GM12878 (cell line): Measurements from ENCODE around the gene PSAPL1. TPM values are rescaled to one million over a fixed set of nuclear protein-coding genes. Genes with fewer than 3 reads are reported as not detected.

Experiments
- ATAC-seq: fragments of 200-7000 bp; cut with Tn5 transposase; 3 replicates; pipeline ENCODE4 v1.9.1; 2020; ENCODE audit warnings: mild to moderate bottlenecking, moderate library complexity
- BruUV-seq: library from RNA; stranded (reverse); fragments of 400-500 nt; replicated peaks from 2 replicates; lab custom pipeline; 2021; lab: Mats Ljungman, UMichigan
- CTCF ChIA-PET: fragments of 300-600 bp; sonication (Branson Sonifier 250); formaldehyde crosslinking; extraction: SDS; loops from one replicate; lab custom pipeline; 2021; ENCODE audit warnings: inconsistent platforms; lab: Yijun Ruan, JAX
- POLR2A ChIA-PET: fragments of 350-600 bp; formaldehyde crosslinking; extraction: SDS; loops from one replicate; lab custom pipeline; 2021; ENCODE audit warnings: inconsistent platforms; lab: Charles Lee
- RAD21 ChIA-PET: fragments of 300-600 bp; sonication (Branson Sonifier 250); formaldehyde crosslinking; loops from one replicate; lab custom pipeline; 2023; ENCODE audit warnings: antibody characterized with exemption; ENCODE audit not compliant: unreplicated experiment; lab: Charles Lee
- SMC1A ChIA-PET: fragments of 300-600 bp; sonication (Branson Sonifier 250); formaldehyde crosslinking; loops from one replicate; lab custom pipeline; 2023; ENCODE audit not compliant: unreplicated experiment, uncharacterized antibody; lab: Charles Lee
- DNase-seq: peaks from one replicate; pipeline ENCODE4 v3.0.0-alpha.2; 2011; ENCODE audit warnings: low read depth, low spot score
- FAIRE-seq: peaks from 3 replicates; lab custom pipeline; 2011; peaks lifted over from hg19 to GRCh38; lab: Jason Lieb, UNC
- H2AFZ ChIP-seq: 2 replicates; pipeline ENCODE4 v1.6.0; 2011; ENCODE audit warnings: low read depth, low read length, control low read depth; ENCODE audit not compliant: control insufficient read depth
- H3K27ac ChIP-seq: 2 replicates; pipeline ENCODE4 v1.5.1; 2011; ENCODE audit warnings: control low read depth; ENCODE audit not compliant: control insufficient read depth, insufficient read depth
- H3K27me3 ChIP-seq, 2 experiments: replicated peaks in 1 of 2; 2 replicates each; pipeline versions ENCODE4 v1.6.0 to v1.6.1; 2011; ENCODE audit warnings: low read length in 1 of 2; ENCODE audit not compliant: control insufficient read depth in 2 of 2, insufficient read depth in 2 of 2
- H3K36me3 ChIP-seq, 2 experiments: 2 replicates each; pipeline ENCODE4 v1.5.1; 2011; ENCODE audit warnings: low read length in 1 of 2; ENCODE audit not compliant: control insufficient read depth in 2 of 2, insufficient read depth in 2 of 2
- H3K4me1 ChIP-seq: 2 replicates; pipeline ENCODE4 v1.6.1; 2011; ENCODE audit warnings: mild to moderate bottlenecking, low read length, moderate library complexity, mixed read lengths; ENCODE audit not compliant: control insufficient read depth, insufficient read depth
- H3K4me2 ChIP-seq: 2 replicates; pipeline ENCODE4 v1.6.0; 2011; ENCODE audit warnings: control low read depth; ENCODE audit not compliant: control insufficient read depth, insufficient read depth
- H3K4me3 ChIP-seq: fragments of 200-600 bp; sonication (generic); 2 replicates; pipeline ENCODE4 v1.5.1; 2016
- H3K79me2 ChIP-seq: 2 replicates; pipeline ENCODE4 v1.6.0; 2011; ENCODE audit warnings: low read length; ENCODE audit not compliant: control insufficient read depth, insufficient read depth
- H3K9ac ChIP-seq: 2 replicates; pipeline ENCODE4 v1.8.0; 2011; ENCODE audit warnings: low read length, control low read depth, mixed read lengths; ENCODE audit not compliant: control insufficient read depth, insufficient read depth
- H3K9me3 ChIP-seq: replicated peaks from 3 replicates; pipeline ENCODE4 v1.5.1; 2011; ENCODE audit warnings: mild to moderate bottlenecking, low read length; ENCODE audit not compliant: control insufficient read depth, insufficient read depth
- H4K20me1 ChIP-seq: 2 replicates; pipeline ENCODE4 v1.6.0; 2011; ENCODE audit not compliant: control insufficient read depth, insufficient read depth
- EGR1 ChIP-seq, 2 experiments: IDR thresholded peaks; 1 replicate in 1 of 2; 2 replicates in 1 of 2; pipeline ENCODE4 v1.6.1; 2011 to 2012; ENCODE audit warnings: low read depth in 2 of 2, low read length in 2 of 2, borderline replicate concordance in 1 of 2, mild to moderate bottlenecking in 1 of 2, moderate library complexity in 1 of 2
- EP300 ChIP-seq, 2 experiments: fragments of 150-350 bp in 1 of 2; IDR thresholded peaks; 2 replicates each; pipeline ENCODE4 v1.6.1; 2011 to 2012; ENCODE audit warnings: low read depth in 2 of 2, low read length in 2 of 2, borderline replicate concordance in 1 of 2, improper control_type of control experiment in 1 of 2, inconsistent platforms in 1 of 2; ENCODE audit not compliant: control insufficient read depth in 1 of 2
- HDAC2 ChIP-seq: fragments of 200-600 bp; sonication (generic); IDR thresholded peaks from 2 replicates; pipeline ENCODE4 v1.6.1; 2017
- IRF3 ChIP-seq: fragments of 450-650 bp; IDR thresholded peaks from 2 replicates; pipeline ENCODE4 v1.6.1; 2014; ENCODE audit warnings: mild to moderate bottlenecking
- IRF5 ChIP-seq: fragments of 450-650 bp; IDR thresholded peaks from 2 replicates; pipeline ENCODE4 v1.6.1; 2017; ENCODE audit warnings: borderline replicate concordance
- NR2F1 ChIP-seq: fragments of 450-650 bp; conservative IDR thresholded peaks from 2 replicates; pipeline ENCODE4 v1.6.1; 2017; ENCODE audit warnings: mild to moderate bottlenecking
- SP1 ChIP-seq: IDR thresholded peaks from one replicate; pipeline ENCODE4 v1.6.1; 2011; ENCODE audit warnings: low read depth, low read length
- ZBTB11 ChIP-seq: fragments of 450-650 bp; formaldehyde crosslinking; IDR thresholded peaks from 2 replicates; pipeline ENCODE4 v1.5.0; 2022; ENCODE audit warnings: mild to moderate bottlenecking, missing genetic modification characterization
- ZBTB33 ChIP-seq: fragments of 450-650 bp; IDR thresholded peaks from 2 replicates; pipeline ENCODE4 v1.6.1; 2017; ENCODE audit warnings: mild to moderate bottlenecking
- ZNF687 ChIP-seq: fragments of 450-650 bp; IDR thresholded peaks from 2 replicates; pipeline ENCODE4 v1.6.1; 2017; ENCODE audit warnings: mild to moderate bottlenecking, moderate library complexity
- ZZZ3 ChIP-seq: IDR thresholded peaks from 2 replicates; pipeline ENCODE4 v1.6.1; 2011; ENCODE audit warnings: low read depth; ENCODE audit not compliant: control insufficient read depth, insufficient read length
- WGBS: methylation state at CpG from one replicate; pipeline ENCODE4 v1.1.6; 2016; ENCODE audit warnings: low lambda C conversion rate; ENCODE audit not compliant: insufficient replicate concordance, insufficient coverage; ENCODE audit errors: missing lambda C conversion rate; 5-methylcytosine and 5-hydroxymethylcytosine counted together
- in situ Hi-C: fragments of 300-500 bp; cut with MboI; formaldehyde crosslinking; loops from 9 replicates; pipeline ENCODE4 v1.14.3; 2018; ENCODE audit warnings: mixed read lengths
- intact Hi-C: fragments of 100-400 bp; cut with micrococcal nuclease; formaldehyde crosslinking; loops from one replicate; pipeline ENCODE4 v1.14.2; 2022; ENCODE audit not compliant: unreplicated experiment
- polyA plus RNA-seq, 11 experiments: library from polyadenylated mRNA; depleted of rRNA in 4 of 11; unstranded in 6 of 11; stranded (reverse) in 5 of 11; fragments of >200 nt; fragmentation: Nextera tagmentation in 4 of 11; fragmentation: Illumina TruSeq in 1 of 11; extraction: Ambion mirVana in 4 of 11; extraction: Trizol in 1 of 11; gene quantifications; 1 replicate in 1 of 11; 2 replicates in 10 of 11; pipeline versions ENCODE4 v1.2.1 to v1.2.3, GENCODE V29; 2011 to 2016; ENCODE audit warnings: inconsistent platforms in 2 of 11, missing spikeins in 2 of 11, low read depth in 1 of 11
- total RNA-seq, 4 experiments: library from RNA; depleted of rRNA in 3 of 4; stranded (reverse); fragments of >200 nt in 3 of 4; fragmentation: Illumina TruSeq in 1 of 4; extraction: Trizol in 1 of 4; gene quantifications; 2 replicates each; pipeline versions ENCODE4 v1.2.1 to v1.2.3, GENCODE V29; 2013 to 2021

The PSAPL1 gene
- total and polyA plus RNA-seq, 10 of the 15 experiments (the other 5 are each of a cell fraction or from before 2014, with no cell fraction given), result not detected

GRCh38 chr4:7470522-7471128 is 35.9 kb upstream of the PSAPL1 start:
- DNase-seq (no peak), FAIRE-seq (no peak), ATAC-seq (no peak)
- H3K79me2 ChIP-seq, result no peaks in the 10 kb centered on the region
- ChIA-PET SMC1A (no interaction called here), CTCF (no interaction called here), POLR2A (no interaction called here), RAD21 (no interaction called here)
- H3K4me2 ChIP-seq, result no peak overlapping the region
- no peaks in the 10 kb centered on the region for H4K20me1 ChIP-seq
- H3K36me3 ChIP-seq, result no peaks in the 10 kb centered on the region
- no peaks in the 10 kb centered on the region for H3K27me3 ChIP-seq
- no peaks in the 10 kb centered on the region for H3K4me1 ChIP-seq
- 9% methylated on average over 8 of the region's 8 CpGs for WGBS
- no peak overlapping the region for H3K4me3 ChIP-seq
- BruUV-seq, result no TSS peak
- no peak overlapping the region for H2AFZ ChIP-seq
- no peak overlapping the region for H3K9ac ChIP-seq
- intact Hi-C loops (no loop called here), in situ Hi-C loops (no loop called here)
- no peaks in the 10 kb centered on the region for H3K9me3 ChIP-seq
- no peak overlapping the region for H3K27ac ChIP-seq
- TF ChIP-seq EP300 (IDR thresholded peaks at IDR 0.05; ENCODE audit: borderline replicate concordance in 1 of 2, control insufficient read depth in 1 of 2, low read depth in 2 of 2, low read length in 2 of 2), result no peak
- TF ChIP-seq NR2F1, result no peak
- no peak for TF ChIP-seq ZNF687
- no peak for TF ChIP-seq EGR1 (IDR thresholded peaks at IDR 0.05; ENCODE audit: borderline replicate concordance in 1 of 2, low read depth in 2 of 2, low read length in 2 of 2)
- TF ChIP-seq ZZZ3, result no peak
- TF ChIP-seq HDAC2, result no peak
- TF ChIP-seq ZBTB33, result no peak
- no peak for TF ChIP-seq SP1
- no peak for TF ChIP-seq ZBTB11
- no peak for TF ChIP-seq IRF5
- no peak for TF ChIP-seq IRF3
